K562 (cell line): ENCODE measurements around the gene UBASH3B. TPM values are rescaled to one million over a fixed set of nuclear protein-coding genes. Genes with fewer than 3 reads are reported as not detected.

ENCODE experiments used
- ATAC-seq: fragments of 200-7000 bp; cut with Tn5 transposase; 3 replicates; pipeline ENCODE4 v1.9.1; 2020; ENCODE audit warnings: moderate library complexity
- BruUV-seq: library from RNA; stranded (reverse); fragments of 400-500 nt; replicated peaks from 2 replicates; lab custom pipeline; 2021; lab: Mats Ljungman, UMichigan
- CTCF ChIA-PET: fragments of 300-600 bp; formaldehyde crosslinking; extraction: SDS; loops from one replicate; lab custom pipeline; 2021; ENCODE audit warnings: low intra/inter-chr PET ratio; lab: Yijun Ruan, JAX
- POLR2A ChIA-PET: fragments of 300-600, 350-650 bp; sonication (Branson Sonifier 250); formaldehyde crosslinking; extraction: SDS; loops from one replicate; lab custom pipeline; 2021; ENCODE audit warnings: antibody characterized with exemption, inconsistent platforms; lab: Yijun Ruan, JAX
- DNase-seq, 4 experiments: peaks; one replicate each; pipeline versions ENCODE4 v3.0.0 to v3.0.0-alpha.2; 2011 to 2018; ENCODE audit warnings: low spot score in 3 of 4, mixed read lengths in 3 of 4; ENCODE audit errors: extremely low read depth in 1 of 4
- FAIRE-seq: peaks from 2 replicates; lab custom pipeline; 2011; peaks lifted over from hg19 to GRCh38; lab: Jason Lieb, UNC
- H2AFZ ChIP-seq: 2 replicates; pipeline ENCODE4 v1.6.0; 2011; ENCODE audit warnings: low read depth, low read length, control low read depth, inconsistent platforms
- H3K27ac ChIP-seq: fragments of 200-600 bp; 3 replicates; pipeline ENCODE4 v1.8.0; 2011; ENCODE audit warnings: low read depth, mild to moderate bottlenecking, control low read depth, inconsistent platforms, low read length, moderate library complexity, mixed read lengths; ENCODE audit errors: extremely low read depth
- H3K27me3 ChIP-seq, 2 experiments: fragments of 300-600 bp in 1 of 2; 2 replicates in 1 of 2; 3 replicates in 1 of 2; pipeline versions ENCODE4 v1.6.0 to v1.8.0; 2011; ENCODE audit warnings: inconsistent platforms in 2 of 2, low read length in 2 of 2, mild to moderate bottlenecking in 1 of 2, mixed read lengths in 1 of 2, moderate library complexity in 1 of 2; ENCODE audit not compliant: control insufficient read depth in 2 of 2, insufficient read depth in 2 of 2
- H3K36me3 ChIP-seq: fragments of 300-600 bp; 3 replicates; pipeline ENCODE4 v1.8.0; 2011; ENCODE audit warnings: mild to moderate bottlenecking, low read length, inconsistent platforms; ENCODE audit not compliant: control insufficient read depth, insufficient read depth
- H3K4me1 ChIP-seq, 2 experiments: fragments of 200-600 bp in 1 of 2; replicated peaks in 1 of 2; 2 replicates in 1 of 2; 3 replicates in 1 of 2; pipeline versions ENCODE4 v1.5.1 to v1.8.0; 2011; ENCODE audit warnings: inconsistent platforms in 2 of 2, low read length in 2 of 2, mild to moderate bottlenecking in 1 of 2, mixed read lengths in 1 of 2, moderate library complexity in 1 of 2; ENCODE audit not compliant: control insufficient read depth in 2 of 2, insufficient read depth in 2 of 2
- H3K4me2 ChIP-seq: 2 replicates; pipeline ENCODE4 v1.6.1; 2011; ENCODE audit warnings: low read length, control low read depth, inconsistent platforms, mixed read lengths; ENCODE audit not compliant: insufficient read depth
- H3K4me3 ChIP-seq: fragments of 200-600 bp; sonication (generic), shearing (Covaris generic); 2 replicates; pipeline ENCODE4 v1.5.1; 2016; ENCODE audit warnings: control low read depth, inconsistent platforms
- H3K79me2 ChIP-seq: fragments of 200-600 bp; 3 replicates; pipeline ENCODE4 v1.8.0; 2011; ENCODE audit warnings: low read length, inconsistent platforms; ENCODE audit not compliant: control insufficient read depth, insufficient read depth
- H3K9ac ChIP-seq, 2 experiments: 2 replicates each; pipeline versions ENCODE4 v1.6.0 to v1.6.1; 2011; ENCODE audit warnings: low read depth in 2 of 2, low read length in 2 of 2, control low read depth in 1 of 2, inconsistent platforms in 1 of 2, mild to moderate bottlenecking in 1 of 2, mixed read lengths in 1 of 2; ENCODE audit not compliant: insufficient read depth in 1 of 2
- H3K9me1 ChIP-seq: one replicate; pipeline ENCODE4 v1.6.0; 2011; ENCODE audit warnings: inconsistent platforms, mild to moderate bottlenecking, low read length, moderate library complexity; ENCODE audit not compliant: control insufficient read depth, insufficient read depth
- H3K9me3 ChIP-seq: replicated peaks from 2 replicates; pipeline ENCODE4 v1.5.1; 2011; ENCODE audit warnings: low read depth, low read length, inconsistent platforms; ENCODE audit not compliant: control insufficient read depth, insufficient read depth
- H4K20me1 ChIP-seq: replicated peaks from 2 replicates; pipeline ENCODE4 v1.6.1; 2011; ENCODE audit warnings: low read length, inconsistent platforms, mixed read lengths; ENCODE audit not compliant: control insufficient read depth, insufficient read depth
- ESRRA ChIP-seq: fragments of 450-650 bp; IDR thresholded peaks from 2 replicates; pipeline ENCODE4 v1.6.1; 2014; ENCODE audit warnings: low read depth, mild to moderate bottlenecking, moderate library complexity, borderline replicate concordance
- HNRNPH1 ChIP-seq: fragments of 200-400 bp; formaldehyde crosslinking; optimal IDR thresholded peaks from 2 replicates; pipeline ENCODE3; 2017; ENCODE audit warnings: low read depth, mild to moderate bottlenecking, low read length, moderate library complexity
- HNRNPL ChIP-seq: fragments of 200-400 bp; formaldehyde crosslinking; IDR thresholded peaks from 2 replicates; pipeline ENCODE4 v1.6.1; 2017; ENCODE audit warnings: low read depth, mild to moderate bottlenecking, low read length
- MAFF ChIP-seq: IDR thresholded peaks from 2 replicates; pipeline ENCODE4 v1.6.1; 2012; ENCODE audit warnings: low read length, improper control_type of control experiment
- NELFE ChIP-seq: IDR thresholded peaks from 2 replicates; pipeline ENCODE4 v1.6.1; 2011; ENCODE audit warnings: mild to moderate bottlenecking; ENCODE audit not compliant: insufficient read depth, insufficient read length
- PREB ChIP-seq: sonication (generic); formaldehyde crosslinking; IDR thresholded peaks from 2 replicates; pipeline ENCODE4 v1.8.1; 2023; ENCODE audit warnings: mild to moderate bottlenecking, missing genetic modification reagents
- SOX6 ChIP-seq: fragments of 450-650 bp; IDR thresholded peaks from 2 replicates; pipeline ENCODE4 v1.6.1; 2014; ENCODE audit warnings: mild to moderate bottlenecking
- ZNF384 ChIP-seq: IDR thresholded peaks from 2 replicates; pipeline ENCODE4 v1.6.1; 2012; ENCODE audit warnings: low read depth, low read length, improper control_type of control experiment
- WGBS: fragments of 100-300 bp; shearing (Covaris generic); methylation state at CpG from one replicate; pipeline ENCODE4 v1.1.6; 2016; ENCODE audit warnings: low coverage, mixed read lengths; ENCODE audit not compliant: insufficient coverage; ENCODE audit errors: missing lambda C conversion rate; 5-methylcytosine and 5-hydroxymethylcytosine counted together
- in situ Hi-C: fragments of 300-500 bp; cut with MboI; formaldehyde crosslinking; loops from 4 replicates; pipeline ENCODE4 v1.15.0; 2018; ENCODE audit warnings: inconsistent platforms, mixed read lengths
- intact Hi-C: fragments of 100-400 bp; cut with micrococcal nuclease; formaldehyde crosslinking; loops from 2 replicates; pipeline ENCODE4 v1.14.2; 2022
- polyA plus RNA-seq, 8 experiments: library from polyadenylated mRNA; depleted of rRNA in 4 of 8; stranded (reverse) in 5 of 8; unstranded in 3 of 8; fragments of >200 nt; fragmentation: Nextera tagmentation in 2 of 8; fragmentation: Illumina TruSeq in 1 of 8; extraction: Ambion mirVana in 2 of 8; extraction: Trizol in 1 of 8; gene quantifications; 2 replicates each; pipeline versions ENCODE4 v1.2.1 to v1.2.3, GENCODE V29; 2011 to 2014; ENCODE audit warnings: inconsistent platforms in 1 of 8, missing spikeins in 1 of 8
- total RNA-seq, 7 experiments: library from RNA; depleted of rRNA in 6 of 7; stranded (reverse); fragments of >200 nt in 6 of 7; fragmentation: Illumina TruSeq in 2 of 7; extraction: Trizol in 2 of 7; gene quantifications; 2 replicates each; pipeline versions ENCODE4 v1.2.1 to v1.2.3, GENCODE V29; 2011 to 2021; ENCODE audit warnings: low replicate concordance in 1 of 7

UBASH3B gene
- total and polyA plus RNA-seq, 9 of the 15 experiments (the other 6 are each of a cell fraction or from before 2014, with no cell fraction given), result 0.01 to 0.31 (median 0.08) TPM; not detected in 2

DNA sequence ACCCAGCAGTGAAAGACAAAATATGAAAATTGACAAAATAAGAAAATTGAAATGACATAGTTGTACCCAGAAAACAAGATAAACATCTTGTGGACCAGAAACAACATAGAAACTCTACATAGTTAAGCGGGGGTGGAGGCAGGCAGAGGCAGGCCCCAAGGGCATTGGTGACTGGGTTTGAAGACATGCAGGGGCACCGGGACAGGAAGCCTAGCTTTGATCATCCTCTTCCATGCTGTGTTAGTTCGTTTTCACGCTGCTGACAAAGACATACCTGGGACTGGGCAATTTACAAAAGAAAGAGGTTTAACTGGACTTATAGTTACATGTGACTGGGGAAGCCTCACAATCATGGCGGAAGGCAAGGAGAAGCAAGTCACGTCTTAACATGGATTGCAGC, 149.3 kb downstream of the UBASH3B start:
- Histone ChIP-seq H3K4me3 (no peak overlapping the region), H3K9me1 (no peaks in the 10 kb centered on the region), H3K4me1 (no peaks in the 10 kb centered on the region), H3K79me2 (no peaks in the 10 kb centered on the region), H2AFZ (no peak overlapping the region), H4K20me1 (no peaks in the 10 kb centered on the region), H3K9ac (no peak overlapping the region), H3K27ac (no peak overlapping the region), H3K27me3 (peaks cover 0 to 9% of the 10 kb centered on the region in 2 experiments; a peak in 1 of 5 replicates), H3K36me3 (no peaks in the 10 kb centered on the region), H3K4me2 (no peak overlapping the region), H3K9me3 (no peaks in the 10 kb centered on the region)
- ATAC-seq, result no peak
- WGBS, result 1% methylated on average over 6 of the region's 6 CpGs
- POLR2A ChIA-PET, result no interaction called here
- CTCF ChIA-PET, result no interaction called here
- no peak for TF ChIP-seq HNRNPL
- TF ChIP-seq HNRNPH1, result no peak
- TF ChIP-seq NELFE, result no peak
- TF ChIP-seq ZNF384, result no peak
- no peak for TF ChIP-seq SOX6
- TF ChIP-seq ESRRA, result no peak
- no peak for TF ChIP-seq PREB (CRISPR knock-in tag)
- TF ChIP-seq MAFF, result no peak
- DNase-seq, result no peak
- no TSS peak for BruUV-seq
- intact Hi-C loops (no loop called here), in situ Hi-C loops (no loop called here)
- FAIRE-seq, result no peak
